HT1080 (cell line): ENCODE results near the gene C5orf22. TPM values are rescaled to one million over a fixed set of nuclear protein-coding genes. Genes with fewer than 3 reads are reported as not detected.
"Not testable (repeated sequence)": the region's sequence is repeated elsewhere in the genome, so short reads cannot be mapped to it uniquely, and the experiment has no call there.

Experiments used
- DNase-seq: peaks from one replicate; pipeline ENCODE4 v3.0.0-alpha.2; 2015; ENCODE audit warnings: low read depth
- polyA plus RNA-seq, 2 experiments: library from polyadenylated mRNA; depleted of rRNA; stranded (reverse); fragments of >200 nt; gene quantifications; 2 replicates each; pipeline ENCODE4 v1.2.3, GENCODE V29; 2015
- total RNA-seq: library from RNA; depleted of rRNA; stranded (reverse); fragments of >200 nt; shearing (Covaris generic); gene quantifications from 2 replicates; pipeline ENCODE4 v1.2.3, GENCODE V29; 2014; rRNA removed

Gene C5orf22
- 13.7 and 17.7 TPM in 2 replicates for total RNA-seq
- 27.0 and 29.5 TPM in 2 replicates for polyA plus RNA-seq (2015; cell fraction: cytosol; rRNA removed)
- polyA plus RNA-seq (2015; cell fraction: nucleus; rRNA removed) = 28.0 TPM in 2 replicates

GRCh38 chr5:31531888-31532547, at the start of gene C5orf22, which contains the start of gene DROSHA:
C5orf22 (plus strand) TSS chr5:31532301; CDS start chr5:31532393, 92 bp downstream.
DROSHA (minus strand) TSS chr5:31532093; CDS start chr5:31529059, 3,034 bp downstream.
- DNase-seq = peak; percentile 96

- DNase-seq = no peak
Observed at GRCh38 chr5:31485376-31486207, 46.5 kb upstream of the C5orf22 start.

- no peak for DNase-seq
Observed at GRCh38 chr5:31486441-31486840, 45.7 kb upstream of the C5orf22 start.

- DNase-seq = no peak
Observed at GRCh38 chr5:31487506-31487905, 44.6 kb upstream of the C5orf22 start.

- DNase-seq = no peak
Observed at GRCh38 chr5:31492869-31493268, 39.2 kb upstream of the C5orf22 start.

GRCh38 chr5:31495336-31495735, 36.8 kb upstream of the C5orf22 start:
- no peak for DNase-seq

GRCh38 chr5:31496301-31496700, 35.8 kb upstream of the C5orf22 start:
- DNase-seq = no peak

- DNase-seq = no peak
Observed at GRCh38 chr5:31496891-31497290, 35.2 kb upstream of the C5orf22 start.

- DNase-seq = no peak
Observed at GRCh38 chr5:31500256-31500655, 31.8 kb upstream of the C5orf22 start.

GRCh38 chr5:31502506-31502905, 29.6 kb upstream of the C5orf22 start:
- no peak for DNase-seq

GRCh38 chr5:31504529-31504928, 27.6 kb upstream of the C5orf22 start:
- DNase-seq = no peak

GRCh38 chr5:31511305-31511704, 20.8 kb upstream of the C5orf22 start:
- no peak for DNase-seq

GRCh38 chr5:31516802-31517201, 15.3 kb upstream of the C5orf22 start:
- no peak for DNase-seq

- DNase-seq = no peak
Observed at GRCh38 chr5:31523041-31523440, 9.1 kb upstream of the C5orf22 start.

GRCh38 chr5:31530541-31531265, 1.4 kb upstream of the C5orf22 start:
- peak; percentile 24 for DNase-seq

- DNase-seq = no peak
Observed at GRCh38 chr5:31531543-31531887, 586 bp upstream of the C5orf22 start.

- no peak for DNase-seq
Observed at GRCh38 chr5:31534527-31535046, 2.5 kb downstream of the C5orf22 start.

- no peak for DNase-seq
Observed at GRCh38 chr5:31536873-31537272, 4.8 kb downstream of the C5orf22 start.

- DNase-seq = no peak
Observed at GRCh38 chr5:31537349-31537748, 5.2 kb downstream of the C5orf22 start.

- DNase-seq = no peak
Observed at GRCh38 chr5:31537851-31538250, 5.8 kb downstream of the C5orf22 start.

GRCh38 chr5:31549114-31549513, 17.0 kb downstream of the C5orf22 start:
- not testable (repeated sequence) for DNase-seq

GRCh38 chr5:31551878-31552277, 19.8 kb downstream of the C5orf22 start:
- no peak for DNase-seq
